Sigmoid colon (tissue), 4 donors: ENCODE results near the gene MACROD2.

ENCODE experiments used
- CTCF ChIP-seq, 4 experiments: fragments of 450-650 bp in 3 of 4; fragments of 200-600 bp in 1 of 4; IDR thresholded peaks; one replicate each; pipeline ENCODE4 v1.5.1; 2016 to 2019; ENCODE audit warnings: antibody characterized with exemption in 4 of 4, mild to moderate bottlenecking in 3 of 4, moderate library complexity in 2 of 4
- EP300 ChIP-seq, 4 donors: sonication (generic); formaldehyde crosslinking; IDR thresholded peaks; one replicate each; pipeline ENCODE4 v1.6.1; 2017; ENCODE audit warnings: antibody characterized with exemption in 4 of 4
- POLR2A ChIP-seq, 2 donors: fragments of 450-650 bp; IDR thresholded peaks; one replicate each; pipeline ENCODE4 v1.6.1; 2016; ENCODE audit warnings: antibody characterized with exemption in 2 of 2, mild to moderate bottlenecking in 2 of 2, moderate library complexity in 2 of 2

GRCh38 chr20:14049111-14049510 lies 53.8 kb downstream of the MACROD2 start:
- no peak for TF ChIP-seq CTCF (IDR thresholded peaks at IDR 0.05)
- no peak for TF ChIP-seq POLR2A (IDR thresholded peaks at IDR 0.05)
- TF ChIP-seq EP300 (IDR thresholded peaks at IDR 0.05), result no peak
